Uterus (tissue), 2 donors: Measurements from ENCODE around the gene IQSEC3.

Source experiments
- POLR2A ChIP-seq, 2 donors: fragments of 450-650 bp; IDR thresholded peaks; one replicate each; pipeline ENCODE4 v1.6.1; 2016; ENCODE audit warnings: antibody characterized with exemption in 2 of 2, mild to moderate bottlenecking in 1 of 2, moderate library complexity in 1 of 2
- TF ChIP-seq, protein P1 (sequence below), 4 experiments: fragments of 200-600 bp in 2 of 4; fragments of 450-650 bp in 2 of 4; sonication (generic) in 2 of 4; IDR thresholded peaks; one replicate each; pipeline ENCODE4 v1.5.1; 2016 to 2019; ENCODE audit warnings: antibody characterized with exemption in 4 of 4, mild to moderate bottlenecking in 2 of 4, moderate library complexity in 1 of 4

DNA sequence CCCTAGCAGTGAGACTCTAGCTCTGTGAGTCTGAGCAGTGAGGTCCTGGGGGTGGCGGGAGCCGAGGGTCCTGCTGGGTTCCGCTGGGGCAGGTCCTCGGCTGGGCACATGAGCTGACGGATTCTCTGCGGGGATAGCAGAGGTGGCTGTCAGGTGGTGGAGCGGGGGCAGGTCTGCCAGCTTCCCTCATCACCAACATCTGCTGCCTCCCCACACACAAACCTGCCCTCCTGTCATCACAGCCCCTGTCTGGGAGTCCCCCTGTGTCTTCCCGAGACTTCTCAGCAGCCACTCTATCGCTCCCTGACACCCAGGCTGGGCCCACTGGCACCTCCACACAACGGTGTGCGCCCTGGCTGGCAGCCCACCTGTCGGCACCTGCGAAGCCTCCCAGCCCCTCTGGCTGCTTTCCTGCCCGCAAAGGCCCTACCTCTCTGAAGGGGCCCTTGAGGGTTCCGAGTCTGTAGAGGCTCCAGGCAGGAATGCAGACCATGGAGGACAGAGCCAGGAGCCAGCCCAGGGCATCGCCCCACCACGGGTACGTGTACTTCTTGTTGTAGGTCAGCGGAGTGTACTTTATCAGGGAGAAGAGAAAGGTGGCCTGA is 154.5 kb downstream of the IQSEC3 start:
- TF ChIP-seq, protein P1, sequence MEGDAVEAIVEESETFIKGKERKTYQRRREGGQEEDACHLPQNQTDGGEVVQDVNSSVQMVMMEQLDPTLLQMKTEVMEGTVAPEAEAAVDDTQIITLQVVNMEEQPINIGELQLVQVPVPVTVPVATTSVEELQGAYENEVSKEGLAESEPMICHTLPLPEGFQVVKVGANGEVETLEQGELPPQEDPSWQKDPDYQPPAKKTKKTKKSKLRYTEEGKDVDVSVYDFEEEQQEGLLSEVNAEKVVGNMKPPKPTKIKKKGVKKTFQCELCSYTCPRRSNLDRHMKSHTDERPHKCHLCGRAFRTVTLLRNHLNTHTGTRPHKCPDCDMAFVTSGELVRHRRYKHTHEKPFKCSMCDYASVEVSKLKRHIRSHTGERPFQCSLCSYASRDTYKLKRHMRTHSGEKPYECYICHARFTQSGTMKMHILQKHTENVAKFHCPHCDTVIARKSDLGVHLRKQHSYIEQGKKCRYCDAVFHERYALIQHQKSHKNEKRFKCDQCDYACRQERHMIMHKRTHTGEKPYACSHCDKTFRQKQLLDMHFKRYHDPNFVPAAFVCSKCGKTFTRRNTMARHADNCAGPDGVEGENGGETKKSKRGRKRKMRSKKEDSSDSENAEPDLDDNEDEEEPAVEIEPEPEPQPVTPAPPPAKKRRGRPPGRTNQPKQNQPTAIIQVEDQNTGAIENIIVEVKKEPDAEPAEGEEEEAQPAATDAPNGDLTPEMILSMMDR (IDR thresholded peaks at IDR 0.05): no peak
- no peak for TF ChIP-seq POLR2A (IDR thresholded peaks at IDR 0.05)
